ENCODE data around the gene CHP2.
"Not testable (repeated sequence)": the region's sequence is repeated elsewhere in the genome, so short reads cannot be mapped to it uniquely, and the experiment has no call there.

CHP2 gene

DNA sequence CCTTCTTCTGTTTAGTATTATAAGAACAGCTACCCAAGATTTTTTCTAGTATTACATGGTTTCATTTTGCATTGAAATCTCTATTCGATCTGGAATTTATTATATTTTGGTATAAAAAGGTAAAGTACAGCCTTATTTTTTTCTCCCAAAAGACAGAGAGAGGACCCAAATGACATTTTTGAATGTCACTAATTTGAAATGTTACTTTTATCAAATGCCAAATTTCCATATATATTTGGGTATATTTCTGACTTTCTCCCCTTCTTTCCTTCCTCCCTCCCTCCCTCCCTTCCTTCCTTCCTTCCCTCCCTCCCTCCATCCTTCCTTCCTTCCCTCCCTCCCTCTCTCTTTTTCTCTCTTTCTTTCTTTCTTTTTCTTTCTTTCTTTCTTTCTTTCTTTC, 6.2 kb upstream of the CHP2 start:
- Histone ChIP-seq H3K79me2 (ENCODE audit: low read length) (no peaks in the 10 kb centered on the region), H4K20me1 (ENCODE audit: insufficient read depth, low read length) (no peaks in the 10 kb centered on the region), H3K9me3 (ENCODE audit: insufficient read depth, low read length) (no peaks in the 10 kb centered on the region), H3K4me2 (ENCODE audit: low read length) (no peak overlapping the region), H3K27me3 (ENCODE audit: low read depth, low read length) (peaks cover 18% of the 10 kb centered on the region), H3K27ac (ENCODE audit: low read length) (no peak overlapping the region), H3K36me3 (replicated peaks; ENCODE audit: low read depth, low read length) (no peaks in the 10 kb centered on the region), H2AFZ (ENCODE audit: low read depth, low read length) (no peak overlapping the region), H3K4me3 (ENCODE audit: low read length) (no peak overlapping the region), H3K4me1 (ENCODE audit: low read length) (no peaks in the 10 kb centered on the region), H3K9ac (ENCODE audit: low read length) (no peak overlapping the region)
- TF ChIP-seq, protein P1, sequence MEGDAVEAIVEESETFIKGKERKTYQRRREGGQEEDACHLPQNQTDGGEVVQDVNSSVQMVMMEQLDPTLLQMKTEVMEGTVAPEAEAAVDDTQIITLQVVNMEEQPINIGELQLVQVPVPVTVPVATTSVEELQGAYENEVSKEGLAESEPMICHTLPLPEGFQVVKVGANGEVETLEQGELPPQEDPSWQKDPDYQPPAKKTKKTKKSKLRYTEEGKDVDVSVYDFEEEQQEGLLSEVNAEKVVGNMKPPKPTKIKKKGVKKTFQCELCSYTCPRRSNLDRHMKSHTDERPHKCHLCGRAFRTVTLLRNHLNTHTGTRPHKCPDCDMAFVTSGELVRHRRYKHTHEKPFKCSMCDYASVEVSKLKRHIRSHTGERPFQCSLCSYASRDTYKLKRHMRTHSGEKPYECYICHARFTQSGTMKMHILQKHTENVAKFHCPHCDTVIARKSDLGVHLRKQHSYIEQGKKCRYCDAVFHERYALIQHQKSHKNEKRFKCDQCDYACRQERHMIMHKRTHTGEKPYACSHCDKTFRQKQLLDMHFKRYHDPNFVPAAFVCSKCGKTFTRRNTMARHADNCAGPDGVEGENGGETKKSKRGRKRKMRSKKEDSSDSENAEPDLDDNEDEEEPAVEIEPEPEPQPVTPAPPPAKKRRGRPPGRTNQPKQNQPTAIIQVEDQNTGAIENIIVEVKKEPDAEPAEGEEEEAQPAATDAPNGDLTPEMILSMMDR (IDR thresholded peaks at IDR 0.05; ENCODE audit: low read depth, low read length), result no peak
- TF ChIP-seq EZH2phosphoT487 (IDR thresholded peaks at IDR 0.05; ENCODE audit: low read depth), result no peak

DNA sequence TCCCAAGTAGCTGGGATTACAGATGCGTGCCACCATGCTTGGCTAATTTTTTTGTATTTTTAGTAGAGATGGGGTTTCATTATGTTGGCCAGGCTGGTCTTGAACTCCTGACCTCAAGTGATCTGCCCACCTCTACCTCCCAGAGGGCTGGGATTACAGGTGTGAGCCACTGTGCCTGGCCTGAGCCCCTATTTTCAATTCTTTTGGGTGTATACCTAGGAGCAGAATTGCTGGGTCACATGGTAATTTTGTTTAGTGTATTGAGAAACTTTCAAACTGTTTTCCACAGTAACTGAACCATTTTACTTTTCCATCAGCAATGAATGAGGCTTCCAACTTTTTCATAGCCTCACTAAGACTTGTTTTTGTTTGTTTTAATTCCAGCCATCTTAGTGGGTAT, 3.8 kb upstream of the CHP2 start:
- not testable (repeated sequence) for H3K4me2 ChIP-seq (ENCODE audit: low read length); H3K27ac ChIP-seq (ENCODE audit: low read length); H3K4me3 ChIP-seq (ENCODE audit: low read length); H3K9me3 ChIP-seq (ENCODE audit: insufficient read depth, low read length); H3K4me1 ChIP-seq (ENCODE audit: low read length); H2AFZ ChIP-seq (ENCODE audit: low read depth, low read length); H3K79me2 ChIP-seq (ENCODE audit: low read length); H3K9ac ChIP-seq (ENCODE audit: low read length); H3K36me3 ChIP-seq (replicated peaks; ENCODE audit: low read depth, low read length); H4K20me1 ChIP-seq (ENCODE audit: insufficient read depth, low read length)
- H3K27me3 ChIP-seq (ENCODE audit: low read depth, low read length), result peaks cover 12% of the 10 kb centered on the region; the same call in 1 of the 2 replicates

- H3K79me2 ChIP-seq (ENCODE audit: low read length), result no peaks in the 10 kb centered on the region
- no peak overlapping the region for H3K4me3 ChIP-seq (ENCODE audit: low read length)
- TF ChIP-seq, protein P1 (IDR thresholded peaks at IDR 0.05; ENCODE audit: low read depth, low read length), result no peak
- no peak for TF ChIP-seq EZH2phosphoT487 (IDR thresholded peaks at IDR 0.05; ENCODE audit: low read depth)
- H3K4me2 ChIP-seq (ENCODE audit: low read length), result no peak overlapping the region
- no peaks in the 10 kb centered on the region for H4K20me1 ChIP-seq (ENCODE audit: insufficient read depth, low read length)
- no peaks in the 10 kb centered on the region for H3K9me3 ChIP-seq (ENCODE audit: insufficient read depth, low read length)
- no peak overlapping the region for H3K9ac ChIP-seq (ENCODE audit: low read length)
- no peak overlapping the region for H2AFZ ChIP-seq (ENCODE audit: low read depth, low read length)
- no peaks in the 10 kb centered on the region for H3K36me3 ChIP-seq (replicated peaks; ENCODE audit: low read depth, low read length)
- no peaks in the 10 kb centered on the region for H3K4me1 ChIP-seq (ENCODE audit: low read length)
- H3K27me3 ChIP-seq (ENCODE audit: low read depth, low read length), result 0 out of 2 replicates have a peak, but pooled peaks cover 4% of the 10 kb centered on the region
- H3K27ac ChIP-seq (ENCODE audit: low read length), result no peak overlapping the region
These were observed 775 bp upstream of the CHP2 start for GRCh38 chr16:23753908-23754593.

DNA sequence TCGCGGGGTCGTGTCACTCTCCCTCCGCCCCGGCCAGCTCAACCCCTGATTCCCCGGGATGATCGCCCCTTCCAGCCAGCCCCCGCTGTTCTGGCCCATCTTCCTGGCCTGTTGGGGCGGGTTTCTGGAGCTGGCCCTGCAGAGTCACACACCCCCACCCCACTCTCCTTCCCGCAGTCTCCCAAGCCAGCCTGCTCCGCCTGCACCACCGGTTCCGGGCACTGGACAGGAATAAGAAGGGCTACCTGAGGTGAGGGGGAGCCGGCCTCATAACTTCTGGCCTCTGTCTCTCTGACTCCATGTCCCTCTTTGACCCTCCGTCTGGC, 621 bp downstream of the CHP2 start:
- H3K79me2 ChIP-seq (ENCODE audit: low read length), result no peaks in the 10 kb centered on the region
- H3K4me1 ChIP-seq (ENCODE audit: low read length), result no peaks in the 10 kb centered on the region
- no peak overlapping the region for H3K4me2 ChIP-seq (ENCODE audit: low read length)
- no peaks in the 10 kb centered on the region for H3K9me3 ChIP-seq (ENCODE audit: insufficient read depth, low read length)
- no peak overlapping the region for H2AFZ ChIP-seq (ENCODE audit: low read depth, low read length)
- no peak overlapping the region for H3K4me3 ChIP-seq (ENCODE audit: low read length)
- H3K27ac ChIP-seq (ENCODE audit: low read length), result no peak overlapping the region
- no peaks in the 10 kb centered on the region for H4K20me1 ChIP-seq (ENCODE audit: insufficient read depth, low read length)
- TF ChIP-seq, protein P1 (IDR thresholded peaks at IDR 0.05; ENCODE audit: low read depth, low read length), result no peak
- no peak for TF ChIP-seq EZH2phosphoT487 (IDR thresholded peaks at IDR 0.05; ENCODE audit: low read depth)
- H3K36me3 ChIP-seq (replicated peaks; ENCODE audit: low read depth, low read length), result no peaks in the 10 kb centered on the region
- 0 out of 2 replicates have a peak, but pooled peaks cover 4% of the 10 kb centered on the region for H3K27me3 ChIP-seq (ENCODE audit: low read depth, low read length)
- H3K9ac ChIP-seq (ENCODE audit: low read length), result no peak overlapping the region
